ENCODE data around the gene UQCC5.

The UQCC5 gene

GRCh38 chr3:52519445-52520140 lies 16.8 kb upstream of the UQCC5 start:
- Histone ChIP-seq H3K4me1 (ENCODE audit: control extremely low read depth in 1 of 4, control insufficient read depth in 4 of 4, insufficient read depth in 4 of 4, low read length in 3 of 4) (no peaks in the 10 kb centered on the region), H3K36me3 (ENCODE audit: control insufficient read depth in 4 of 4, insufficient read depth in 4 of 4, low read length in 3 of 4) (peaks cover 4 to 97% (median 11%) of the 10 kb centered on the region in 4 experiments), H3K4me3 (ENCODE audit: control insufficient read depth in 1 of 7, extremely low read depth in 1 of 7, insufficient read depth in 4 of 7, low read depth in 2 of 7, low read length in 6 of 7) (no peak overlapping the region), H3K27ac (ENCODE audit: insufficient read depth in 1 of 2, low read depth in 1 of 2, low read length in 2 of 2, poor library complexity in 1 of 2, severe bottlenecking in 2 of 2) (no peak overlapping the region), H3K27me3 (replicated peaks in 2 of 5; ENCODE audit: control insufficient read depth in 4 of 5, insufficient read depth in 5 of 5, low read length in 4 of 5) (no peaks in the 10 kb centered on the region), H3K9me3 (ENCODE audit: control extremely low read depth in 1 of 5, control insufficient read depth in 4 of 5, insufficient read depth in 2 of 5, low read depth in 1 of 5, low read length in 4 of 5) (no peaks in the 10 kb centered on the region)
- CTCF ChIA-PET = interaction anchor here (1.5 kb wide), 1 partner anchor 20 kb away, joined by 4 read pairs; no protein-coding TSS in a partner anchor
- DNase-seq = no peak
- 97% methylated on average over 22 of the region's 22 CpGs for WGBS (ENCODE audit: insufficient coverage)
- POLR2A ChIA-PET = interaction anchor here (0.6 kb wide), 1 partner anchor 999 kb away, joined by 3 read pairs; no protein-coding TSS in a partner anchor

GRCh38 chr3:52520141-52520667 lies 16.2 kb upstream of the UQCC5 start:
- Histone ChIP-seq H3K27ac (ENCODE audit: insufficient read depth in 1 of 2, low read depth in 1 of 2, low read length in 2 of 2, poor library complexity in 1 of 2, severe bottlenecking in 2 of 2) (no peak overlapping the region), H3K4me1 (ENCODE audit: control extremely low read depth in 1 of 4, control insufficient read depth in 4 of 4, insufficient read depth in 4 of 4, low read length in 3 of 4) (no peaks in the 10 kb centered on the region), H3K27me3 (replicated peaks in 2 of 5; ENCODE audit: control insufficient read depth in 4 of 5, insufficient read depth in 5 of 5, low read length in 4 of 5) (no peaks in the 10 kb centered on the region), H3K4me3 (ENCODE audit: control insufficient read depth in 1 of 7, extremely low read depth in 1 of 7, insufficient read depth in 4 of 7, low read depth in 2 of 7, low read length in 6 of 7) (no peak overlapping the region), H3K36me3 (ENCODE audit: control insufficient read depth in 4 of 4, insufficient read depth in 4 of 4, low read length in 3 of 4) (peaks cover 5 to 96% (median 13%) of the 10 kb centered on the region in 4 experiments), H3K9me3 (ENCODE audit: control extremely low read depth in 1 of 5, control insufficient read depth in 4 of 5, insufficient read depth in 2 of 5, low read depth in 1 of 5, low read length in 4 of 5) (no peaks in the 10 kb centered on the region)
- WGBS (ENCODE audit: insufficient coverage) = 97% methylated on average over 9 of the region's 14 CpGs
- DNase-seq = no peak
- CTCF ChIA-PET = no interaction called here
- POLR2A ChIA-PET = no interaction called here

GRCh38 chr3:52520716-52521487 lies 15.5 kb upstream of the UQCC5 start:
- no peaks in the 10 kb centered on the region for H3K4me1 ChIP-seq (ENCODE audit: control extremely low read depth in 1 of 4, control insufficient read depth in 4 of 4, insufficient read depth in 4 of 4, low read length in 3 of 4)
- DNase-seq = no peak
- 95% methylated on average over 18 of the region's 20 CpGs for WGBS (ENCODE audit: insufficient coverage)
- H3K36me3 ChIP-seq (ENCODE audit: control insufficient read depth in 4 of 4, insufficient read depth in 4 of 4, low read length in 3 of 4) = peaks cover 8 to 96% (median 16%) of the 10 kb centered on the region in 4 experiments
- no peaks in the 10 kb centered on the region for H3K27me3 ChIP-seq (replicated peaks in 2 of 5; ENCODE audit: control insufficient read depth in 4 of 5, insufficient read depth in 5 of 5, low read length in 4 of 5)
- no peak overlapping the region for H3K4me3 ChIP-seq (ENCODE audit: control insufficient read depth in 1 of 7, extremely low read depth in 1 of 7, insufficient read depth in 4 of 7, low read depth in 2 of 7, low read length in 6 of 7)
- no peak overlapping the region for H3K27ac ChIP-seq (ENCODE audit: insufficient read depth in 1 of 2, low read depth in 1 of 2, low read length in 2 of 2, poor library complexity in 1 of 2, severe bottlenecking in 2 of 2)
- CTCF ChIA-PET = interaction anchor here (1.0 kb wide), 1 partner anchor 49 kb away, joined by 3 read pairs; no protein-coding TSS in a partner anchor
- POLR2A ChIA-PET = no interaction called here
- H3K9me3 ChIP-seq (ENCODE audit: control extremely low read depth in 1 of 5, control insufficient read depth in 4 of 5, insufficient read depth in 2 of 5, low read depth in 1 of 5, low read length in 4 of 5) = no peaks in the 10 kb centered on the region

- CTCF ChIA-PET = interaction anchor here (1.0 kb wide), 1 partner anchor 49 kb away, joined by 3 read pairs; no protein-coding TSS in a partner anchor
- WGBS (ENCODE audit: insufficient coverage) = 98% methylated on average over 7 of the region's 8 CpGs
These were observed 14.9 kb upstream of the UQCC5 start for GRCh38 chr3:52521488-52521824.

GRCh38 chr3:52521881-52522650 lies 14.3 kb upstream of the UQCC5 start:
- H3K4me3 ChIP-seq (ENCODE audit: control insufficient read depth in 1 of 7, extremely low read depth in 1 of 7, insufficient read depth in 4 of 7, low read depth in 2 of 7, low read length in 6 of 7) = no peak overlapping the region
- no peak overlapping the region for H3K27ac ChIP-seq (ENCODE audit: insufficient read depth in 1 of 2, low read depth in 1 of 2, low read length in 2 of 2, poor library complexity in 1 of 2, severe bottlenecking in 2 of 2)
- H3K27me3 ChIP-seq (replicated peaks in 2 of 5; ENCODE audit: control insufficient read depth in 4 of 5, insufficient read depth in 5 of 5, low read length in 4 of 5) = no peaks in the 10 kb centered on the region
- no peaks in the 10 kb centered on the region for H3K4me1 ChIP-seq (ENCODE audit: control extremely low read depth in 1 of 4, control insufficient read depth in 4 of 4, insufficient read depth in 4 of 4, low read length in 3 of 4)
- no peak for DNase-seq
- ChIA-PET CTCF (interaction anchor here (0.8 to 1.0 kb wide), 2 partner anchors 20 to 50 kb away, joined by 3 read pairs; no protein-coding TSS in a partner anchor), POLR2A (no interaction called here)
- no peaks in the 10 kb centered on the region for H3K9me3 ChIP-seq (ENCODE audit: control extremely low read depth in 1 of 5, control insufficient read depth in 4 of 5, insufficient read depth in 2 of 5, low read depth in 1 of 5, low read length in 4 of 5)
- WGBS (ENCODE audit: insufficient coverage) = 98% methylated on average over 33 of the region's 33 CpGs
- H3K36me3 ChIP-seq (ENCODE audit: control insufficient read depth in 4 of 4, insufficient read depth in 4 of 4, low read length in 3 of 4) = peaks cover 8 to 94% (median 20%) of the 10 kb centered on the region in 4 experiments

More at GRCh38 chr3:52521488-52521824, 14.9 kb upstream of the UQCC5 start:
- Histone ChIP-seq H3K4me3 (ENCODE audit: control insufficient read depth in 1 of 7, extremely low read depth in 1 of 7, insufficient read depth in 4 of 7, low read depth in 2 of 7, low read length in 6 of 7) (no peak overlapping the region), H3K27me3 (replicated peaks in 2 of 5; ENCODE audit: control insufficient read depth in 4 of 5, insufficient read depth in 5 of 5, low read length in 4 of 5) (no peaks in the 10 kb centered on the region), H3K36me3 (ENCODE audit: control insufficient read depth in 4 of 4, insufficient read depth in 4 of 4, low read length in 3 of 4) (peaks cover 8 to 95% (median 18%) of the 10 kb centered on the region in 4 experiments), H3K9me3 (ENCODE audit: control extremely low read depth in 1 of 5, control insufficient read depth in 4 of 5, insufficient read depth in 2 of 5, low read depth in 1 of 5, low read length in 4 of 5) (no peaks in the 10 kb centered on the region), H3K4me1 (ENCODE audit: control extremely low read depth in 1 of 4, control insufficient read depth in 4 of 4, insufficient read depth in 4 of 4, low read length in 3 of 4) (no peaks in the 10 kb centered on the region), H3K27ac (ENCODE audit: insufficient read depth in 1 of 2, low read depth in 1 of 2, low read length in 2 of 2, poor library complexity in 1 of 2, severe bottlenecking in 2 of 2) (no peak overlapping the region)
- POLR2A ChIA-PET = no interaction called here
- no peak for DNase-seq

GRCh38 chr3:52522651-52523251 lies 13.7 kb upstream of the UQCC5 start:
- Histone ChIP-seq H3K27me3 (replicated peaks in 2 of 5; ENCODE audit: control insufficient read depth in 4 of 5, insufficient read depth in 5 of 5, low read length in 4 of 5) (no peaks in the 10 kb centered on the region), H3K4me1 (ENCODE audit: control extremely low read depth in 1 of 4, control insufficient read depth in 4 of 4, insufficient read depth in 4 of 4, low read length in 3 of 4) (no peaks in the 10 kb centered on the region), H3K27ac (ENCODE audit: insufficient read depth in 1 of 2, low read depth in 1 of 2, low read length in 2 of 2, poor library complexity in 1 of 2, severe bottlenecking in 2 of 2) (no peak overlapping the region), H3K9me3 (ENCODE audit: control extremely low read depth in 1 of 5, control insufficient read depth in 4 of 5, insufficient read depth in 2 of 5, low read depth in 1 of 5, low read length in 4 of 5) (no peaks in the 10 kb centered on the region), H3K36me3 (ENCODE audit: control insufficient read depth in 4 of 4, insufficient read depth in 4 of 4, low read length in 3 of 4) (peaks cover 10 to 94% (median 25%) of the 10 kb centered on the region in 4 experiments), H3K4me3 (ENCODE audit: control insufficient read depth in 1 of 7, extremely low read depth in 1 of 7, insufficient read depth in 4 of 7, low read depth in 2 of 7, low read length in 6 of 7) (no peak overlapping the region)
- ChIA-PET CTCF (interaction anchor here (0.8 to 1.0 kb wide), 2 partner anchors 20 to 138 kb away, joined by 3 read pairs; no protein-coding TSS in a partner anchor), POLR2A (no interaction called here)
- WGBS (ENCODE audit: insufficient coverage) = 98% methylated on average over 9 of the region's 14 CpGs
- no peak for DNase-seq
